Measurements from ENCODE around the gene KLK12.

DNA sequence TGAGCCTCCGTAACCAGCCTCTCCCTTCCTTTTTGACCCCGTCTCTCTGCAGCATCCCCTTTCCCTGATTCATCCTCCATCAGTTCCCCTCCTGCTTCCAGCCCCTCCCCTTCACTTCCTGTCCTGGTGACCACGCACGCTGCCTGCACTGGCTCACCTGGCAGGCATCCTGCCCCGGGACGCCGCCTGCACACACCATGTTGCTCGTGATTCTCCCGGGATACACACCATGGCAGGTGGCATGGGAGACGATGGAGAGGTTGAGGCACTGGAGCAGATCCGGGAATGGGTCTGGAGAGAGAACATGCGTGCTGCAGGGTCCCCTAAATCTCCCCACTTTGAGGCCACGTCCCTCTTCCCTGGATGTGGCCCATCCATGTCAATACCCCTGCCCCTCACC, 4.2 kb downstream of the KLK12 start:
- TF ChIP-seq POLR2AphosphoS5 (IDR thresholded peaks at IDR 0.05; ENCODE audit: low read depth, low read length) (no peak), TAF1 (IDR thresholded peaks at IDR 0.05; ENCODE audit: borderline replicate concordance, insufficient read depth, low read length) (no peak), SIN3A (IDR thresholded peaks at IDR 0.05; ENCODE audit: borderline replicate concordance, insufficient read depth, low read length) (no peak)
- TF ChIP-seq, protein P1, sequence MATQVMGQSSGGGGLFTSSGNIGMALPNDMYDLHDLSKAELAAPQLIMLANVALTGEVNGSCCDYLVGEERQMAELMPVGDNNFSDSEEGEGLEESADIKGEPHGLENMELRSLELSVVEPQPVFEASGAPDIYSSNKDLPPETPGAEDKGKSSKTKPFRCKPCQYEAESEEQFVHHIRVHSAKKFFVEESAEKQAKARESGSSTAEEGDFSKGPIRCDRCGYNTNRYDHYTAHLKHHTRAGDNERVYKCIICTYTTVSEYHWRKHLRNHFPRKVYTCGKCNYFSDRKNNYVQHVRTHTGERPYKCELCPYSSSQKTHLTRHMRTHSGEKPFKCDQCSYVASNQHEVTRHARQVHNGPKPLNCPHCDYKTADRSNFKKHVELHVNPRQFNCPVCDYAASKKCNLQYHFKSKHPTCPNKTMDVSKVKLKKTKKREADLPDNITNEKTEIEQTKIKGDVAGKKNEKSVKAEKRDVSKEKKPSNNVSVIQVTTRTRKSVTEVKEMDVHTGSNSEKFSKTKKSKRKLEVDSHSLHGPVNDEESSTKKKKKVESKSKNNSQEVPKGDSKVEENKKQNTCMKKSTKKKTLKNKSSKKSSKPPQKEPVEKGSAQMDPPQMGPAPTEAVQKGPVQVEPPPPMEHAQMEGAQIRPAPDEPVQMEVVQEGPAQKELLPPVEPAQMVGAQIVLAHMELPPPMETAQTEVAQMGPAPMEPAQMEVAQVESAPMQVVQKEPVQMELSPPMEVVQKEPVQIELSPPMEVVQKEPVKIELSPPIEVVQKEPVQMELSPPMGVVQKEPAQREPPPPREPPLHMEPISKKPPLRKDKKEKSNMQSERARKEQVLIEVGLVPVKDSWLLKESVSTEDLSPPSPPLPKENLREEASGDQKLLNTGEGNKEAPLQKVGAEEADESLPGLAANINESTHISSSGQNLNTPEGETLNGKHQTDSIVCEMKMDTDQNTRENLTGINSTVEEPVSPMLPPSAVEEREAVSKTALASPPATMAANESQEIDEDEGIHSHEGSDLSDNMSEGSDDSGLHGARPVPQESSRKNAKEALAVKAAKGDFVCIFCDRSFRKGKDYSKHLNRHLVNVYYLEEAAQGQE (IDR thresholded peaks at IDR 0.05; ENCODE audit: insufficient read depth in 1 of 2, low read depth in 2 of 2, low read length in 2 of 2): no peak
